ENCODE results near the gene PRKCE. TPM values are rescaled to one million over a fixed set of nuclear protein-coding genes. Genes with fewer than 3 reads are reported as not detected.

The PRKCE gene
- total RNA-seq, 2 donors from 2014 or later, result 7.3 to 20.8 TPM

DNA sequence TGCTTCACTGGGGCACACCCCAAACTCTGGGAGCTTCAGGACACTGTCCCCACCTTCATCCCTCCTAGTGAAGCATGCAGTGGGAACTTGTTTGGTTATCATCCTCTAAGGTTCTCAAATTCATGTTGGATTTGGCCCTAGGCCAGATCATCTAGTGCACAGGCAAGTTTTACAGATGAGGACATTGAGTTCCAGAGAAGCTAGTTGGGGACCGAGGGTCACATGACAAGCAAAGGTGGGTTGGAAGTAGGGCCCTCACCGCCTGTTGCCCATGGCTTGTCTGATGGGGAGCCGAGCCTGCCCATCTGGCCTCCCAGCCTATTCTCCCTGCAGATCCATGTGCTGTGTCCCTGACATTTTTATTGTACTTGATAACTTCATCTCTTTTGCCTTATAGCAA is 2.8 kb downstream of the PRKCE start:
- Histone ChIP-seq H3K9me3 (no peaks in the 10 kb centered on the region), H3K36me3 (replicated peaks in 1 of 2; ENCODE audit: insufficient read depth in 1 of 2, low read depth in 2 of 2) (no peaks in the 10 kb centered on the region), H3K27ac (no peak overlapping the region), H3K27me3 (no peaks in the 10 kb centered on the region), H3K4me1 (peaks cover 27% of the 10 kb centered on the region), H3K4me3 (no peak overlapping the region)
- no peak for TF ChIP-seq POLR2A (IDR thresholded peaks at IDR 0.05)
- TF ChIP-seq, protein P1, sequence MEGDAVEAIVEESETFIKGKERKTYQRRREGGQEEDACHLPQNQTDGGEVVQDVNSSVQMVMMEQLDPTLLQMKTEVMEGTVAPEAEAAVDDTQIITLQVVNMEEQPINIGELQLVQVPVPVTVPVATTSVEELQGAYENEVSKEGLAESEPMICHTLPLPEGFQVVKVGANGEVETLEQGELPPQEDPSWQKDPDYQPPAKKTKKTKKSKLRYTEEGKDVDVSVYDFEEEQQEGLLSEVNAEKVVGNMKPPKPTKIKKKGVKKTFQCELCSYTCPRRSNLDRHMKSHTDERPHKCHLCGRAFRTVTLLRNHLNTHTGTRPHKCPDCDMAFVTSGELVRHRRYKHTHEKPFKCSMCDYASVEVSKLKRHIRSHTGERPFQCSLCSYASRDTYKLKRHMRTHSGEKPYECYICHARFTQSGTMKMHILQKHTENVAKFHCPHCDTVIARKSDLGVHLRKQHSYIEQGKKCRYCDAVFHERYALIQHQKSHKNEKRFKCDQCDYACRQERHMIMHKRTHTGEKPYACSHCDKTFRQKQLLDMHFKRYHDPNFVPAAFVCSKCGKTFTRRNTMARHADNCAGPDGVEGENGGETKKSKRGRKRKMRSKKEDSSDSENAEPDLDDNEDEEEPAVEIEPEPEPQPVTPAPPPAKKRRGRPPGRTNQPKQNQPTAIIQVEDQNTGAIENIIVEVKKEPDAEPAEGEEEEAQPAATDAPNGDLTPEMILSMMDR (IDR thresholded peaks at IDR 0.05), result no peak
- intact Hi-C loops (cut with DNase I), result no loop called here
- 70 to 74% methylated on average over 3 of the region's 3 CpGs for WGBS, 2 donors
- ATAC-seq (no peak), DNase-seq (peak in 3 of 4 donors; percentile 29 to 49 (median 49))

DNA sequence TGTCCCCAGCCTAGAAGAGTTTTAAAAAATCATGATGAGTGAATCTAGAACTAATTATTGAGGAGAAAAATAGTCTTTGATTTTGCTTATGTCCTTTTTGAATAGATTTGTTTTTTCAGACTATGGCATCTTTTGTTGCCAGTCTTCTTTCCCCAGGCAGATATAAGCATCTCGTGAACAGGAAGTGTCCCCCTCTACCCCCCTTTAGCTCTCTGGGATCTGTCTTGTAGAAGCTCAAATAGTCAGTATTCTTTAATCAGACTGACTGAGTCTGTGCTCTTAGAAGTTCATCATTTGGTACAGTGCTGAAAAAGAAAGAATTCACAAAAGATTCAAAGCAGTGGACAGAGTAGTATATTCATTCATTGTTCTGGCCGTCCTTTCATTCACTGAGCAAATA is 10.4 kb downstream of the PRKCE start:
- Histone ChIP-seq H3K27ac (no peak overlapping the region), H3K4me1 (no peaks in the 10 kb centered on the region), H3K36me3 (replicated peaks in 1 of 2; ENCODE audit: insufficient read depth in 1 of 2, low read depth in 2 of 2) (no peaks in the 10 kb centered on the region), H3K27me3 (no peaks in the 10 kb centered on the region), H3K9me3 (no peaks in the 10 kb centered on the region), H3K4me3 (no peak overlapping the region)
- WGBS, 2 donors, result 80 to 81% methylated on average over 2 of the region's 2 CpGs
- intact Hi-C loops (cut with DNase I), result no loop called here
- no peak for TF ChIP-seq POLR2A (IDR thresholded peaks at IDR 0.05)
- TF ChIP-seq, protein P1 (IDR thresholded peaks at IDR 0.05), result no peak
- no peak for DNase-seq
- ATAC-seq, result no peak

DNA sequence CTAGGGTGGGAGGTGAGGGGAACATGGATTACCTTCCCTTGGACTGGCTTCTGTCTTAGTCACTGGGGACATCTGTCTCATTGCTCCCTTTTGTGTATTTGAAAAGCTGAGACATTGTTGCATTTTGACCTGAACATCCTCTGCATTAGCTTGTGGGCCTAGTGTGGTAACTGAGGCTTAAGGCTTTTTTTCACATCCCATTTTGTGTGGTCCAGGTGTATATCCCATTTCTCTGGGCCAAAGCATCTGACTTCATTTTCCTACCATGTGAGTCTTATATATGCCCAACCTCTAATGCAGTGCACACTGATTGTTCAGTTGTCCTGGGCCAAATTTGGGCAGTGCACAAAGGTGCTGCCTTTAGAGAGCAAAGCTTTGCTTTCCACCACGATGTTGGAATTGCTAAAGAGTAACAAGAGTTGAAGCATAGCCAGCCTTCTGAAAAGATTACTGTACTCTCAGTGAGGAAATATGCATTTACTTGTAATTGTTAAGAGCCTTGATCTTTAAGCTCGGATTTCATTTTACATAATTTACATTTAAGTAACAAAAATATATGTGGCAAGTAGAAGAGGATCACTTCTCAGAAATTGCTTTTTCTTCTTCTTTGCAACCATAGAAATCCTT is 13.3 kb downstream of the PRKCE start:
- Histone ChIP-seq H3K4me3 (no peak overlapping the region), H3K4me1 (no peaks in the 10 kb centered on the region), H3K36me3 (replicated peaks in 1 of 2; ENCODE audit: insufficient read depth in 1 of 2, low read depth in 2 of 2) (no peaks in the 10 kb centered on the region), H3K9me3 (no peaks in the 10 kb centered on the region), H3K27me3 (no peaks in the 10 kb centered on the region), H3K27ac (no peak overlapping the region)
- WGBS, 2 donors, result 34 to 51% methylated on average over 2 of the region's 2 CpGs
- ATAC-seq (no peak), DNase-seq (no peak)
- intact Hi-C loops (cut with DNase I), result no loop called here
- TF ChIP-seq, protein P1 (IDR thresholded peaks at IDR 0.05), result no peak
- TF ChIP-seq POLR2A (IDR thresholded peaks at IDR 0.05), result no peak

DNA sequence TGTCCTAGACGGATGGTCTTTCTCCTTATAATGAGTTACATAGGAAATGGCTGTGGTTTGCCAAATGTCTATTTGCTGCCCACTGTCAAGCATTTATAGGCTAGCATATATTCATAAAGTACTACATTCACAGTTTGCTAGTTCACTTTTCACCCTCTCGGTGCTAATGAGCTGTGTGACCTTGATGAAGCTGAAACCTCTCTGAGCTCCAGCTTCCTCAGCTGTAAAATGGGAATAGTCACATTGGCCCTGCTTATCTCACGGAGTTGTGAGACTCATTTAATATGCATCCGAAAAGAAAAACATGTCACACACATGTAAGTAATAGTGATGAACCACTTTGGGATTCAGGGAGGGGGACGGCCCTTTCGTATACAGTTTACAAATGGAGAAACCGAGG is 17.0 kb downstream of the PRKCE start:
- WGBS, 2 donors, result 87 to 96% methylated on average over 7 of the region's 7 CpGs
- Histone ChIP-seq H3K4me1 (peaks cover 8% of the 10 kb centered on the region), H3K27ac (peak overlapping the region in 1 of 4 donors; percentile 1), H3K36me3 (replicated peaks in 1 of 2; ENCODE audit: insufficient read depth in 1 of 2, low read depth in 2 of 2) (no peaks in the 10 kb centered on the region), H3K9me3 (no peaks in the 10 kb centered on the region), H3K4me3 (no peak overlapping the region), H3K27me3 (no peaks in the 10 kb centered on the region)
- ATAC-seq (no peak), DNase-seq (no peak)
- intact Hi-C loops (cut with DNase I), result no loop called here
- TF ChIP-seq POLR2A (IDR thresholded peaks at IDR 0.05), result no peak
- TF ChIP-seq, protein P1 (IDR thresholded peaks at IDR 0.05), result no peak

DNA sequence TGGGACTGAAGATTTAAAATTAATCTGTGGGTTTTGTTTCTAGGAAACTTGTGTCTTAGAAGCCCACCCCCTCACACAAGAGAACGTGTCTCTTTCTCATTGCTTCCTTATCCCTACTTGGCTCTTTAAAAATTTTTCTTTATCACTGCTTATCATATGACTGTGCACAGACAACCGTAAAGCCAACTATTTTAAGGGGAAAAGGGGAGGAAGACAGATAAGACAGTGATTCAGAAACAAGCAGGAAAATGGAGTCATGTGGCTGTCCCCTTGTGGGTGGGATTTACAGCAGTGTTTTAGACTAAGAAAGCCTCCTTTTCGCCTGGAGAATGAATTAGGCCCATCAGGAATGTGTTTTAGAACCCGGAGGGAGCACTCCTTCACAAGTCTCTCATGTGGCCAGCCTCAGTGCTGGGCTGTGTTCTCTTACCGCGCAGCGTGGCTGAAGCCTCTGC is 17.6 kb downstream of the PRKCE start:
- intact Hi-C loops (cut with DNase I), result no loop called here
- TF ChIP-seq, protein P1 (IDR thresholded peaks at IDR 0.05), result no peak
- TF ChIP-seq POLR2A (IDR thresholded peaks at IDR 0.05), result no peak
- Histone ChIP-seq H3K36me3 (replicated peaks in 1 of 2; ENCODE audit: insufficient read depth in 1 of 2, low read depth in 2 of 2) (no peaks in the 10 kb centered on the region), H3K4me1 (peaks cover 13% of the 10 kb centered on the region), H3K27me3 (no peaks in the 10 kb centered on the region), H3K9me3 (no peaks in the 10 kb centered on the region), H3K27ac (peak overlapping the region in 1 of 4 donors; percentile 1), H3K4me3 (no peak overlapping the region)
- no peak for ATAC-seq
- WGBS, 2 donors, result 63 to 65% methylated on average over 7 of the region's 7 CpGs
- DNase-seq, result no peak

All from body of pancreas (tissue), 4 donors.